Eye (tissue), 1 donor: ENCODE results near the gene STPG3.

Experiments used
- DNase-seq: peaks from one replicate; pipeline ENCODE4 v3.0.0-alpha.2; 2015

The STPG3 gene

GRCh38 chr9:137251194-137251461, at the start of gene STPG3:
STPG3 (plus strand) TSS chr9:137251286; CDS start chr9:137251287, 1 bp downstream.
- DNase-seq: no peak

GRCh38 chr9:137202966-137203365, 48.1 kb upstream of the STPG3 start:
- no peak for DNase-seq

- no peak for DNase-seq
These were observed 46.4 kb upstream of the STPG3 start for GRCh38 chr9:137204731-137205125.

GRCh38 chr9:137205126-137206069, 45.7 kb upstream of the STPG3 start, which contains the start of the genes NDOR1 and TMEM203:
NDOR1 (plus strand) TSS chr9:137205700; CDS start chr9:137205778, 78 bp downstream.
TMEM203 (minus strand) TSS chr9:137205648; CDS start chr9:137205414, 234 bp downstream.
- peak; percentile 96 for DNase-seq

DNA sequence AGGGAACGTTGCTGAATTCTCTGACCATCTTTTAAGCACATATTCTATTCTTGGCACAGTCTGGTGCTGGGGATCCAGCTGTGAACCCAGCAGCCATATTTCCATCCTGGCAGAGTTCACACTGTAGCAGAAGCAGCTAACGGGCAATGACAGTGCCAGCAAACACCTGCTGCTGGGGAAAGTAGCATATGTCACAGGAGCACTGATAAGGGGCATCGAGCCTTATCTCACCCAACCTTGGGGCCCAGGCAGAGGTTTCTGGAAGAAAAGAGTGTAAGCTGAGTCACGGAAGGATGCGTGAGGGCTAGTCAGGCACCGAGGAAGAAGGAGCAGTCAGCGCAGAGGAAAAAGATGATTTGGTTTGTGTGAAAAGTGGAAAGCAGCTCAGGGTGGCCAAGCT, 44.5 kb upstream of the STPG3 start:
- no peak for DNase-seq

DNA sequence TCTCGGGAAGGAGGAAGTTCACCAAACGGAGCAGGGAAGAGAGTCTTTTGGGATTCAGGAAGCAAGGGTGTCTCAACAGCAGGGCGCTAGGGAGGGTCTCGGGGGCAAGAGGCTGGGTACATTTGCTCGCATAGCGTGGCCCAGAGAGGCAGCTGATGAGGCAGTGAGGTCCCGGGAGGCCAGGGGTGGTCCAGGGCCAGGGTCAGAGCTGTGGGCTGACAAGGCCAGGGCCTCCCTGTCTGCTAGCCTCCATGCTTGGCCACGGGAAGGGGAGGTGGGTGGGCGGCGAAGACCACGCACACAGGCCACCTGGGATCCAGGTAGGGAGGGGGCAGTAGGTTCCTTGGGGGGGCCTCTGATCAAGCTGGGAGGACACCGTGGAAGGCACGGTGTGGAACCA, 39.6 kb upstream of the STPG3 start:
- DNase-seq: no peak

DNA sequence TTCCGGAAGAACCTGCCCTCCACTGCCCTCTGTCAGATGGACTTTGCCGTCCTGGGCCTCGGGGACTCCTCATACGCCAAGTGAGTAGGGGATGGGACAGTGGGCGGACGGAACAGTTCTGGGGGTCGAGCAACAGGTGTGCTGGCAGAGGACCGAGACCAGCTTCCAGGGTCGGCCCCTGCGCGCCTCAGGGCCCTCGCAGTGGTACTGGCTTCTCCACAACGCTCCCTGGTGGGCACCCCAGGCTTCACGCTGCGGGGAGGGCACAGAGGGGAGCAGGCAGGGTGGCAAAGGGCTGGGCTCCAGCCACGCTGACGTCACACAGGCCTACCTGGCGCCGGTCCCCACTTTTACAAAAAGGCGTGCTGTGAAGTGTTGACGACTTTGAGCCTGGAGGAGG, 38.6 kb upstream of the STPG3 start:
- DNase-seq: no peak

GRCh38 chr9:137213160-137214060, 37.7 kb upstream of the STPG3 start:
- no peak for DNase-seq

DNA sequence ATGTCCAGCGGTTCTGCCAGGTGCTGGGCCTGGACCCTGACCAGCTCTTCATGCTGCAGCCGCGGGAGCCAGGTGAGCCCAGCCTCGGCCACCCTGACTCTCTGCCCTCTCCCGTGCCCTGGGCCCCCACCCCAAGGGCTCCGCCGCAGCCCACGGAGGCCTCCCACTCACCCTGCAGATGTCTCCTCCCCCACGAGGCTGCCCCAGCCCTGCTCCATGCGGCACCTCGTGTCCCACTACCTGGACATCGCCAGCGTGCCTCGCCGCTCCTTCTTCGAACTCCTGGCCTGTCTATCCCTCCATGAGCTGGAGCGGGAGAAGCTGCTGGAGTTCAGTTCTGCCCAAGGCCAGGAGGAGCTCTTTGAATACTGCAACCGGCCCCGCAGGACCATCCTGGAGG, 36.5 kb upstream of the STPG3 start:
- no peak for DNase-seq

DNA sequence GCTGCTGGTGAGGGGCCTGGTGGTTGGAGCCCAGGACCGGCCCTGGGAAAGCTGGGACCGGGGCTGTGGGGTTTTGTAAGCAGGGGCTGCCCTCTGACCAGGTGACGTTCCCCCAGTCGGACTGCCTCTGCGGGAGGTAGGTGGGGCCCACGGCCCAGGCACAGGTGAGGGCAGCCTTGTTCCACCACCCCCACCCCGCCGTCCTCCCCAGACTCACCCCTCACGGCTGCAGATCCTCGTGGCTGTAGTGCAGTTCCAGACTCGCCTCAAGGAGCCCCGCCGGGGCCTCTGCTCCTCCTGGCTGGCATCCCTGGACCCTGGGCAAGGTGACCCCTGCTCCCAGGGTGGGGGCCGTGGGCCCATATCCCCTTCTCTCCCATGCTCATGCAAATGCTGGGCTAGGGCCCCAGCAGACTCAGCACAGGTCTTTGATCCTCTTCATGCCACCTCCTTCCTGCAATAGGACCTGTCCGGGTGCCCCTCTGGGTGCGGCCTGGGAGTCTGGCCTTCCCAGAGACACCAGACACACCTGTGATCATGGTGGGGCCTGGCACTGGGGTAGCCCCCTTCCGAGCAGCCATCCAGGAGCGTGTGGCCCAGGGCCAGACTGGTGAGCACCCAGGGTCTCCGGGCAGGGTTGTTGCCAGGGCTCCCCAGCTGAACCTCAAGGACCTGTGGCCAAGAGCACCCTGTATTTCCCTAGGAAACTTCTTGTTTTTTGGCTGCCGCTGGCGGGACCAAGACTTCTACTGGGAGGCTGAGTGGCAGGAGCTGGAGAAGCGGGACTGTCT, 35.7 kb upstream of the STPG3 start:
- DNase-seq: no peak

DNA sequence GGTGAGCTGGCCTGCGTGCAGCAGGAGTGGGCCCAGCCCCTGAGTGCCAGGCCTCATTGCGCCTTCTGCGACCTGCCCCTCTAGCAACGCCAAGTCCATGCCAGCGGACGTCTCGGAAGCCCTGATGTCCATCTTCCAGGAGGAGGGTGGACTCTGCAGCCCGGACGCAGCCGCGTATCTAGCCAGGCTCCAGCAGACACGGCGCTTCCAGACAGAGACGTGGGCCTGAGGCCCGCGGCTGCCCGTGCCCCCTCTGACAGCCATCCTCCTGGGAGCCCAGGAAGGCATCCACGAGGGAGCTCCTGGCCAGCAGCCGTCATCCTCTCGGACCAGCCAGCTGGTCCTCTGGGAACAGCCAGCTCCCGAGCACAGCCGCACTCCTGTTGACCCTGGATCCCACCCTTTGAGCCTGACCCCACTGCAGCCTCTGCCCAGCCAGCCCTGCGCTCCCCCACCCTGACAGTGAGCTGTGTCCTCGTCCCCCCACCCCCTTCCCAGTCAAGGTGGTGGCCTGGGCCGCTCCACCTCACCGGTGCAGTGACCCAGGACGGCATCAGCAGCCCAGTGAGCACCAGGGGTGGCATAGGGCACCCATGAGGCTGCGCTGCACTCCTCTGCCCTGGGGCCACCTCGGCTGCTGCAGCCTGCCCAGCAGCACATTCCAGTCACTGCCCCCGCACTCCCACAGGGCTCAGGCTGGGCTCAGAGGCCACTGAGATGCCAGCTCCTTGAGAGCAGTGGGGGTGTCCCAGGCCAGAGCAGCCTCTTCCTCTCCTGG, 34.7 kb upstream of the STPG3 start:
- DNase-seq: no peak

DNA sequence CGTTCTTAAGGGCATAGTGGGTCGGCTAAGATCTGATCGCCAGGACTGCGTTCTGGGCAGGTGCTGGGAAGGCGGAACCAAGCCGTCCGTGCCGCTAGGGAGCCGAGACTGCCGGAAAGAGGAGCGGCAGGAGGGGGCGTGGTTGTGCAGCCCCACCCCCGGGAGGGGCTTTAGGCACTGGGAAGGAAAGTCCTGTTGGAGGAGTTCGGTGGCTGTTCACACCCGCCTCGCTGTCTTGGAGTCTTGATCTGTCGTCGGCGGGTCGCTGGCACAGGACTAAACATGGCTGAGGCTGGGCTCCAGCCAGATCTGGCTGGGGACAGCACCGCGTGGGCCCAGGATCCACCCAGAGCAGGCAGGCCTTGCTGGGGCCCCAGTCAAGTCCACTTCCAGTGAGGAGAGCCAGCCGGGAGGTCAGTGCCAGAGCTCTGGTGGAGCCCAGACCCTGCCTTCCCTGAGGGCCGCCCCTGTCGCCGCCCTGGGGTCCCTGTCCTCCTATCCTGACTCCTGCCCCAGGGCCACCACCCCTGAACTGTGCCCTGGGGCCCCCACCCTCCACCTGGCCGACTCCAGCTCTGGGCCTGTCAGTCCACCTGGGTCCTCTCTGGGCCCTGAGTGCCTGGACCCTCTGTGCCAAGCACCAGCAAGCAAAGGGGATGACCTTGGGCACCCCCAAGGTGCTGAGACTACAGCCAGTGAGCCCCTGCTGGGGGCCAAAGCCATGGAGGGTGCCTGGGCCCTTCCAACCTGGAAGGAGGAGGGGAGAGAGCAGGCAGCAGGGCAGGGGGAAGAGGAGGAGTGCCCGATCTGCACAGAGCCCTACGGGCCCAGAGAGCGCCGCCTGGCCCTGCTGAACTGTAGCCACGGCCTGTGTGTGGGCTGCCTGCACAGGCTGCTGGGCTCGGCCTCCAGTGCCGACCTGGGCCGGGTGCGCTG, 33.5 kb upstream of the STPG3 start:
- no peak for DNase-seq

DNA sequence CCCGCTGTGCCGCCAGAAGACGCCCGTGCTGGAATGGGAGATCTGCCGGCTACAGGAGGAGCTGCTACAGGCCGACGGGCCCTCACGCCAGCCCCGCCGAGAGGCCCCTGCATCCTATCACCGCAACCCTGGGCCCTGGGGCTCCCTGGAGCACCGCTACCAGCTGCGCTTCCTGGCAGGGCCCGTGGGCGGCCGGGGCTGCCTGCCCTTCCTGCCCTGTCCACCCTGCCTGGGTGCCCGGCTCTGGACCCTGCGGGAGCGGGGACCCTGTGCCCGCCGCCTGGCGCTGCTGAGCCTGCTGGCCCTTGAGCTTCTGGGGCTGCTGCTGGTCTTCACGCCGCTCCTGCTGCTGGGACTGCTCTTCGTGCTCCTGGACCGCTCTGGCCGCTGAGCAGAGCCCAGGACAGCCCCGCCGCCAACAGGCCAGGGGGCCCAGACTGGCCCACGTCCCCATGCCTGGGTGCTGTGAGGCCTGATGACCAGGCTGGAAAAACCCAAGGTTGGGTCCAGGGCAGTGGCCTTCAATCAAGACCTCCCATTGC, 32.8 kb upstream of the STPG3 start:
- no peak for DNase-seq

- no peak for DNase-seq
These were observed 32.3 kb upstream of the STPG3 start for GRCh38 chr9:137218754-137219271.

DNA sequence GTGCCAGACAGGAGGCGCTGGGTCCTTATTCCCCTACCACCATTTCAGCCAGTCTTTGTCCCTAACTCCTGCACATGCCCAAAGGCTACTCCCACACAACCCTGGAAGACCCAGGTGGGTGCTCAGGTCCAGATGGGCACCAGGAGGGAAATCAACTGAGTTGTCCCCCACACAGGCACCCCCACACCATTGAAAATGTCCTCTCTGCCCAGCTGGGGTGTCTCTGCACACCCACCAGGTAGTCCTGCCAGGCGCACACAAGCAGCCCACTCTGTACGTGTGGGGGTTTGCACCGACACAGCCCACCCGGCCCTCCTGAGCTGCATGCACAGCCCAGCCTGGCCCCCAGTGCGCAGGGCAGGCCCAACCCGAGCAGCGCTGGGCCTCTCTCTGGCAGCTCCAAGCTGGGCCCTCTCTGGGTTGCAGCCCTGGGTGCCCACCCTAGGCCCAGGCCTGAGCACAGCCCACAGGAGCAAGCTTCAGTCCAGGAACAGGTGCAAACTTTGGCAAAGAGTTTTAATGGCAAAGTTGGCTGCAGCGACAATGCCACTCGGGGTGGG, 31.2 kb upstream of the STPG3 start:
- DNase-seq: no peak

DNA sequence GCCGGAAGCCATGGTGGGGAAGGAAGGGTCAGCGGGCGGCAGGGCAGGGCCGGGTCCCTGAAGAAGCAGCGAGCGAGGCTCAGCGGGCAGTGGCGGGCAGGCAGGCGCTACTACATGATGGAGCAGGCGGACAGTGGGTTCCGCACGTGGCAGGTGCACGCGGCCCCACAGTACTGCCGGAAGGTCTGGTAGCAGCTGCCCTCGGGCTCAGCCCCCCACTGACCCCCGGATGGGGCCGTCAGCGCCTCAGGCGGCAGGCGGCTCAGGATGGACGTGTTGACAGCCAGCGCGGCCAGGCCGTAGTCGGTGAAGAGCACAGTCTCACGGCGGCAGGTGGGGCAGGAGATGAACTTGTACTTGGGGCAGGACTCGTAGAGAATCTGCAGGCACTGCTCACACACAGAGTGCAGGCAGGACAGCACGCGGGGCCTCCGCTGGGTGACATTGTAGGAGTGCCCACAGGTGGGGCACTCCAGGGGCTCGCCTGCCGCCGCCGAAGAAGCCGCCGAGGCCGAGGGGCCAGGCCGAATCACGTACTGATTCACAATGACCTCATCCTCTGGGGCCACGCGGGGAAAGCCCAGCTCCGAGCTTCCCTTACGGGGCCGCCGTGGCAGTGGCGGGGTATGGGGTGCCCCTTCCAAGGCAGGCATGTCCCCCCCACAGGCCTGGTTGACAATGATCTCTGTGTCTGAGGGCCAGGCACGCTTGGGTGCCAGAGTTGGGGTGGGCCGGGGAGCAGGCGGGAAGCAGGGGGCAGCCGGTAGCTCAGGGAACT, 30.6 kb upstream of the STPG3 start:
- no peak for DNase-seq

DNA sequence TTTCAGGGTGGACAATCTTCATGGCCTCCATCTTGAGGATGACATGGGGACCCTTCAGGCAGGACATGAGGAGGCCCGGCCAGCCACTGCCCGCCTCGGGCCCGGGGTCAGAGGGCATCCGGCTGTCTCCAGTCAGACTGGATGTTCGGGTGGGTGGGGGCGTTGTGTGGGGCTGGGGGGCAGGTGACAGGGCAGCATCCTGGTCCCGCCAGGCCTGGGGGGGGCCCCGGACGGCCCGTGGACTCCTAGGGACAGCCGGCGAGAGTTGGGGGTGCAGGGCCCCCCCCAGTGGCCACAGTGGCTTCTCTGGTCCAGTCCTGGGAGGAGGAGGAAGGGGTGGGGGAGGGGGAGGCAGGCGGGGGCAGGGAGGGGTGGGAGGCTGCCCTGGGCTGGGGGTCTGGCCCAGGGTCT, 30.0 kb upstream of the STPG3 start:
- DNase-seq: no peak

DNA sequence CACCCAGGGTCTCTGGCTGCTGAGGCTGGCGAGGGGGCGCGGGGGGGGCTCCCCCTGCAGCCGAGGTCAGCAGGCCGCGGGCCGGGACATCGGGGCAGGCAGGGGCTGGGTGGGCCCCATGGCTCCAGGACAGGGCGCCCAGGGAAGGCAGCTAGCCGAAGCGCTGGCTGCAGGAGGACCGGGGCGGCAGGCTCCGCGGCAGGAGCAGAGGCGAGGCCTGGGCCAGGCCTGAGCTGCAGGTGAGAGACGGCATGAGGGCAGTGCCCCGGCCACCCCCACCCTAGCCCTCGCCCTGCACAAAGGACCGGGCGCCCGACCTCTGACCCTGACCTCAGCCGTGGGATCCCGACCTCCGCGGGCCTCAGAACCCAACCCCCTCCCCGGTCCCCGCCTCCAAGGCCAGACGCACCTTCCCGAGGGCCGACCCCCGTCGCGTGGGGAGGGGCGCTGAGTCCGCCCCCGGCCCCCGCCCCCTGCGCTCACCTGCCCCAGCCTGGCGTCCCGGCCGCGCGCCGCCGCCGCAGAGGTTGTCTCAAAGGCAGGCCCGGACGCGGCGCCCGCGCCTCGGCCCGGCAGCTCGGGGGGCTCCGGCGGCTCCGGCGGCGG, 29.5 kb upstream of the STPG3 start:
- DNase-seq: peak; percentile 40
